NCI-H1436 (cell line): ENCODE results near the gene SEZ6L2.
A peak's percentile ranks its signal among the peaks of the same experiment; 100 is the strongest.
"Not testable (repeated sequence)": the region's sequence is repeated elsewhere in the genome, so short reads cannot be mapped to it uniquely, and the experiment has no call there.

Experiments
- DNase-seq: peaks from one replicate; lab custom pipeline; 2025; lab: John Stamatoyannopoulos, UW

Gene SEZ6L2

GRCh38 chr16:29850998-29851397 is 48.4 kb downstream of the SEZ6L2 start:
- no peak for DNase-seq

GRCh38 chr16:29849505-29849904 is 49.8 kb downstream of the SEZ6L2 start:
- DNase-seq, result no peak

GRCh38 chr16:29848420-29849297 is 50.7 kb downstream of the SEZ6L2 start:
- peak; percentile 57 for DNase-seq

- no peak for DNase-seq
These were observed 53.7 kb downstream of the SEZ6L2 start for GRCh38 chr16:29845656-29846055.

GRCh38 chr16:29844575-29845331 is 54.6 kb downstream of the SEZ6L2 start:
- no peak for DNase-seq

GRCh38 chr16:29843931-29844330 is 55.4 kb downstream of the SEZ6L2 start:
- no peak for DNase-seq

GRCh38 chr16:29842732-29843346 is 56.5 kb downstream of the SEZ6L2 start:
- no peak for DNase-seq

- DNase-seq, result no peak
These were observed 57.7 kb downstream of the SEZ6L2 start for GRCh38 chr16:29841631-29842030.

GRCh38 chr16:29840240-29840639 is 59.1 kb downstream of the SEZ6L2 start:
- no peak for DNase-seq

GRCh38 chr16:29839822-29840221 is 59.5 kb downstream of the SEZ6L2 start:
- DNase-seq, result no peak

- DNase-seq, result no peak
These were observed 61.5 kb downstream of the SEZ6L2 start for GRCh38 chr16:29837841-29838240.

GRCh38 chr16:29836623-29837022 is 62.7 kb downstream of the SEZ6L2 start:
- DNase-seq, result no peak

GRCh38 chr16:29835926-29836325 is 63.4 kb downstream of the SEZ6L2 start:
- DNase-seq, result no peak

- no peak for DNase-seq
These were observed 65.3 kb downstream of the SEZ6L2 start for GRCh38 chr16:29834079-29834478.

- DNase-seq, result not testable (repeated sequence)
These were observed 66.1 kb downstream of the SEZ6L2 start for GRCh38 chr16:29833219-29833618.

- DNase-seq, result no peak
These were observed 67.9 kb downstream of the SEZ6L2 start for GRCh38 chr16:29831490-29831889.

GRCh38 chr16:29830774-29831173 is 68.6 kb downstream of the SEZ6L2 start:
- DNase-seq, result no peak

GRCh38 chr16:29826342-29826695 is 73.0 kb downstream of the SEZ6L2 start:
- no peak for DNase-seq

- no peak for DNase-seq
These were observed 74.0 kb downstream of the SEZ6L2 start for GRCh38 chr16:29825145-29826044.

GRCh38 chr16:29824589-29825144 is 74.7 kb downstream of the SEZ6L2 start:
- DNase-seq, result no peak

GRCh38 chr16:29821643-29822115 is 77.7 kb downstream of the SEZ6L2 start:
- DNase-seq, result no peak
